ENCODE results near the gene JSRP1.

JSRP1 gene

GRCh38 chr19:2255982-2256685 lies at the start of gene JSRP1:
TSS of gene JSRP1 (minus strand) at chr19:2256417. CDS start at chr19:2255314, 1,103 bp downstream.
- peak in 2 of 3 experiments; percentile 76 to 88 for DNase-seq

GRCh38 chr19:2305452-2306280 lies 49.4 kb upstream of the JSRP1 start:
- no peak for DNase-seq

GRCh38 chr19:2303211-2303798 lies 47.1 kb upstream of the JSRP1 start:
- no peak for DNase-seq

GRCh38 chr19:2302319-2303210 lies 46.3 kb upstream of the JSRP1 start:
- peak in 2 of 3 experiments; percentile 57 to 72 for DNase-seq

- DNase-seq, result no peak
Measured at GRCh38 chr19:2300533-2300932, 44.3 kb upstream of the JSRP1 start.

- no peak for DNase-seq
Measured at GRCh38 chr19:2296141-2296540, 39.9 kb upstream of the JSRP1 start.

- peak in 1 of 3 experiments; percentile 16 for DNase-seq
Measured at GRCh38 chr19:2294687-2295335, 38.6 kb upstream of the JSRP1 start.

GRCh38 chr19:2291185-2291751 lies 35.1 kb upstream of the JSRP1 start:
- DNase-seq, result peak; percentile 37 to 95 (median 94)

- peak; percentile 31 to 87 (median 69) for DNase-seq
Measured at GRCh38 chr19:2290441-2291184, 34.4 kb upstream of the JSRP1 start.

- peak in 2 of 3 experiments; percentile 63 for DNase-seq
Measured at GRCh38 chr19:2289714-2290435, 33.7 kb upstream of the JSRP1 start.

- no peak for DNase-seq
Measured at GRCh38 chr19:2288818-2289713, 32.8 kb upstream of the JSRP1 start.

GRCh38 chr19:2288338-2288817 lies 32.2 kb upstream of the JSRP1 start:
- no peak for DNase-seq

GRCh38 chr19:2287585-2288337 lies 31.5 kb upstream of the JSRP1 start:
- no peak for DNase-seq

GRCh38 chr19:2286402-2287140 lies 30.4 kb upstream of the JSRP1 start:
- no peak for DNase-seq

- no peak for DNase-seq
Measured at GRCh38 chr19:2283835-2284507, 27.8 kb upstream of the JSRP1 start.

- no peak for DNase-seq
Measured at GRCh38 chr19:2282862-2283237, 26.6 kb upstream of the JSRP1 start.

All from NCI-H1417 (cell line).